ENCODE data around the gene ESYT1. TPM values are rescaled to one million over a fixed set of nuclear protein-coding genes. Genes with fewer than 3 reads are reported as not detected.
A peak's percentile ranks its signal among the peaks of the same experiment; 100 is the strongest.

The ESYT1 gene
- total and polyA plus RNA-seq, 9 of the 15 experiments (the other 6 are each of a cell fraction or from before 2014, with no cell fraction given), result 132 to 420 (median 164) TPM

DNA sequence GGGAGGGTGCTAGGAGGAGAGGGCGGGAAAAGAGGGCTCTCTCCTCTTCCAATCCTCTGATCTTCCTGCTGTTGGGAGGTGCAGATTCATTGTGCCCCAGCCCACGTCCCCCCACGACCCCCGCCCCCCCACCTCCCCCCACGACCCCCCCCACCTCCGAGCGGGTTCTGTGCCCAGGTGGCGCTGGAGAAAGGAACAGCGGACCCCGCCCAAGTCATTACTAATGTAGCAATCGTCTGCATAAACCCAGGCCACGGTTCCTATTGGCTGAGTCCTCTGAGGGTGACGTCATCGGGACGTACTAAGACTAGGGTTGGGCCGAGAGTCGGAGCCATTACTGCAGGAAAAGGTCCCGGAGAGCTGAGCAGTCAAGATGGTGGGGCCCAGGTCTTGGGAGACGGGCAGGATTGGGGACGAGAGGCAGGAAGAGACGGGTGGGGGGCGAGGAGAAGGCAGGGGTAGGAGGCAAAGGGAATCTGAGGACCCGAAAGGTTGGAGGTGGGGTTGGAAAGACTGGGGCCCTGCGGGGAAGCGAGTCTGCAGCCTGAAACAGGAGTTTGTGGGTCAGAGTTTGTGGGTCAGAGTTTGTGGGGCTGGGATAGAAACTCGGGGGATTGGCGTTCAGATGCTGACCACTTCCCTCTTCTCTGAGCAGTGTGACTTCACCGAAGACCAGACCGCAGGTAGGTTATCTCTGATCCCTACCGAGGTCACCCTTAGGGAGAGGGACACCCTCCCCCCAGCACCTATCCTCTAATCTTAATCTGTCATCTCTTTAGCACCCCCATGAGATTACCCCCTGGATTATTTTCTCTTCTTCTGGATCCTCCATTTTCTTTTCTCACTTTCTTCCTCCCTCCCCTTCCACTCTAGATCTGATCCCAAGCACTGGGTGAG lies 30.2 kb downstream of the ESYT1 start, which contains the start of gene MYL6:
Gene MYL6, plus strand, starts transcription at position 331 of the 897 bp plus-strand sequence. Its CDS starts 43 bp downstream, at position 374.
- Histone ChIP-seq H3K27me3 (ENCODE audit: control insufficient read depth in 2 of 2, insufficient read depth in 2 of 2, low read length in 2 of 2) (no peaks in the 10 kb centered on the region), H3K9ac (ENCODE audit: insufficient read depth in 1 of 2, low read depth in 2 of 2, low read length in 2 of 2) (peak within 1 kb of the TSS; percentile 93 to 98), H3K27ac (ENCODE audit: extremely low read depth, low read depth, low read length) (peak within 1 kb of the TSS; percentile 98), H3K4me3 (peak within 1 kb of the TSS; percentile 90), H3K4me1 (replicated peaks in 1 of 2; ENCODE audit: control insufficient read depth in 2 of 2, insufficient read depth in 2 of 2, low read length in 2 of 2) (peaks cover 40 to 52% of the 10 kb centered on the region in 2 experiments; a peak in 4 of 5 replicates), H3K4me2 (ENCODE audit: insufficient read depth, low read length) (peak within 1 kb of the TSS; percentile 80), H3K9me1 (ENCODE audit: control insufficient read depth, insufficient read depth, low read length) (peaks cover 3% of the 10 kb centered on the region), H3K9me3 (replicated peaks; ENCODE audit: control insufficient read depth, insufficient read depth, low read depth, low read length) (no peaks in the 10 kb centered on the region), H4K20me1 (replicated peaks; ENCODE audit: control insufficient read depth, insufficient read depth, low read length) (peaks cover 34% of the 10 kb centered on the region; the same call in 1 of the 2 replicates), H2AFZ (ENCODE audit: low read depth, low read length) (peak within 1 kb of the TSS; percentile 86), H3K36me3 (ENCODE audit: control insufficient read depth, insufficient read depth, low read length) (peaks cover 57% of the 10 kb centered on the region), H3K79me2 (ENCODE audit: control insufficient read depth, insufficient read depth, low read length) (peaks cover 46% of the 10 kb centered on the region)
- DNase-seq (ENCODE audit: extremely low read depth in 1 of 4, low spot score in 3 of 4), result peak; percentile 89 to 99 (median 94)
- in situ Hi-C loops (cut with MboI), result no loop called here
- BruUV-seq (replicated peaks), result TSS peak; percentile 61
- CTCF ChIA-PET (ENCODE audit: low intra/inter-chr PET ratio), result interaction anchor here (0.7 to 2.6 kb wide), 3 partner anchors 32 to 112 kb away, joined by 3 to 7 read pairs (median 6); no protein-coding TSS in a partner anchor
- intact Hi-C loops (cut with micrococcal nuclease), result loop anchor here (1.0 to 5.0 kb wide), 2 partner anchors 31 to 41 kb away; partner anchors contain the start of genes RPL41 and ZC3H10
- WGBS (ENCODE audit: insufficient coverage, low coverage, missing lambda C conversion rate), result under 1% methylated on average over 29 of the region's 30 CpGs
- peak; percentile 81 for ATAC-seq
- POLR2A ChIA-PET, result interaction anchor here (0.6 to 8.9 kb wide), 18 partner anchors 8 to 230 kb away, joined by 3 to 124 read pairs (median 5); partner anchors contain the start of genes ERBB3, ESYT1, PA2G4 and RNF41
- FAIRE-seq, result peak; percentile 98
- TF ChIP-seq TCFL5 (CRISPR knock-in tag; conservative IDR thresholded peaks at IDR 0.05), result 0 out of 2 replicates have a peak, but pooled peaks have one; percentile 29
- peak; percentile 69; the same call in 1 of the 2 replicates for TF ChIP-seq CTBP1 (IDR thresholded peaks at IDR 0.05; ENCODE audit: borderline replicate concordance)
- TF ChIP-seq GABPA (tag; conservative IDR thresholded peaks at IDR 0.05; ENCODE audit: low read depth), result peak; percentile 50; the same call in 1 of the 2 replicates
- no peak for TF ChIP-seq ZNF282 (CRISPR knock-in tag; IDR thresholded peaks at IDR 0.05)
- no peak for TF ChIP-seq E2F3 (CRISPR knock-in tag; IDR thresholded peaks at IDR 0.05)
- TF ChIP-seq U2AF2 (optimal IDR thresholded peaks at IDR 0.05; ENCODE audit: low read depth, low read length), result no peak
- TF ChIP-seq, protein P1, sequence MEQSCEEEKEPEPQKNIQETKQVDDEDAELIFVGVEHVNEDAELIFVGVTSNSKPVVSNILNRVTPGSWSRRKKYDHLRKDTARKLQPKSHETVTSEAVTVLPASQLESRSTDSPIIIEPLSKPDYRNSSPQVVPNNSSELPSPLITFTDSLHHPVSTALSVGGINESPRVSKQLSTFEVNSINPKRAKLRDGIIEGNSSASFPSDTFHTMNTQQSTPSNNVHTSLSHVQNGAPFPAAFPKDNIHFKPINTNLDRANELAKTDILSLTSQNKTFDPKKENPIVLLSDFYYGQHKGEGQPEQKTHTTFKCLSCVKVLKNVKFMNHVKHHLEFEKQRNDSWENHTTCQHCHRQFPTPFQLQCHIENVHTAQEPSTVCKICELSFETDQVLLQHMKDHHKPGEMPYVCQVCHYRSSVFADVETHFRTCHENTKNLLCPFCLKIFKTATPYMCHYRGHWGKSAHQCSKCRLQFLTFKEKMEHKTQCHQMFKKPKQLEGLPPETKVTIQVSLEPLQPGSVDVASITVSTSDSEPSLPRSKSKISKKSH (CRISPR knock-in tag; IDR thresholded peaks at IDR 0.05), result no peak
- no peak for TF ChIP-seq SREBF1 (IDR thresholded peaks at IDR 0.05; ENCODE audit: borderline replicate concordance, low read depth, low read length)
- TF ChIP-seq NFATC3 (IDR thresholded peaks at IDR 0.05), result no peak
- TF ChIP-seq KDM5B (IDR thresholded peaks at IDR 0.05; ENCODE audit: insufficient replicate concordance, low read depth, low read length), result peak; percentile 97
- peak; percentile 97 for TF ChIP-seq POLR2H (tag; IDR thresholded peaks at IDR 0.05; ENCODE audit: low read depth)
- peak; percentile 86; the same call in 1 of the 2 replicates for TF ChIP-seq HOXB6 (CRISPR knock-in tag; IDR thresholded peaks at IDR 0.05; ENCODE audit: borderline replicate concordance)
- no peak for TF ChIP-seq POU5F1 (IDR thresholded peaks at IDR 0.05; ENCODE audit: borderline replicate concordance, low read depth, low read length, partially characterized antibody)
- no peak for TF ChIP-seq ZBTB8A (IDR thresholded peaks at IDR 0.05; ENCODE audit: partially characterized antibody)
- TF ChIP-seq, protein P2, sequence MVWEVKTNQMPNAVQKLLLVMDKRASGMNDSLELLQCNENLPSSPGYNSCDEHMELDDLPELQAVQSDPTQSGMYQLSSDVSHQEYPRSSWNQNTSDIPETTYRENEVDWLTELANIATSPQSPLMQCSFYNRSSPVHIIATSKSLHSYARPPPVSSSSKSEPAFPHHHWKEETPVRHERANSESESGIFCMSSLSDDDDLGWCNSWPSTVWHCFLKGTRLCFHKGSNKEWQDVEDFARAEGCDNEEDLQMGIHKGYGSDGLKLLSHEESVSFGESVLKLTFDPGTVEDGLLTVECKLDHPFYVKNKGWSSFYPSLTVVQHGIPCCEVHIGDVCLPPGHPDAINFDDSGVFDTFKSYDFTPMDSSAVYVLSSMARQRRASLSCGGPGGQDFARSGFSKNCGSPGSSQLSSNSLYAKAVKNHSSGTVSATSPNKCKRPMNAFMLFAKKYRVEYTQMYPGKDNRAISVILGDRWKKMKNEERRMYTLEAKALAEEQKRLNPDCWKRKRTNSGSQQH (CRISPR knock-in tag; IDR thresholded peaks at IDR 0.05), result peak; percentile 98
- no peak for TF ChIP-seq PTRF (tag; IDR thresholded peaks at IDR 0.05)

Data from K562 (cell line).